HG03280 (cell line): ENCODE measurements around the gene FGD2.
"Not testable (repeated sequence)": the region's sequence is repeated elsewhere in the genome, so short reads cannot be mapped to it uniquely, and the experiment has no call there.

Experiments
- ATAC-seq: cut with Tn5 transposase; IDR thresholded peaks from one replicate; pipeline ENCODE4 v1.9.1; 2021; ENCODE audit warnings: mild to moderate bottlenecking, moderate library complexity; ENCODE audit not compliant: unreplicated experiment

Gene FGD2

DNA sequence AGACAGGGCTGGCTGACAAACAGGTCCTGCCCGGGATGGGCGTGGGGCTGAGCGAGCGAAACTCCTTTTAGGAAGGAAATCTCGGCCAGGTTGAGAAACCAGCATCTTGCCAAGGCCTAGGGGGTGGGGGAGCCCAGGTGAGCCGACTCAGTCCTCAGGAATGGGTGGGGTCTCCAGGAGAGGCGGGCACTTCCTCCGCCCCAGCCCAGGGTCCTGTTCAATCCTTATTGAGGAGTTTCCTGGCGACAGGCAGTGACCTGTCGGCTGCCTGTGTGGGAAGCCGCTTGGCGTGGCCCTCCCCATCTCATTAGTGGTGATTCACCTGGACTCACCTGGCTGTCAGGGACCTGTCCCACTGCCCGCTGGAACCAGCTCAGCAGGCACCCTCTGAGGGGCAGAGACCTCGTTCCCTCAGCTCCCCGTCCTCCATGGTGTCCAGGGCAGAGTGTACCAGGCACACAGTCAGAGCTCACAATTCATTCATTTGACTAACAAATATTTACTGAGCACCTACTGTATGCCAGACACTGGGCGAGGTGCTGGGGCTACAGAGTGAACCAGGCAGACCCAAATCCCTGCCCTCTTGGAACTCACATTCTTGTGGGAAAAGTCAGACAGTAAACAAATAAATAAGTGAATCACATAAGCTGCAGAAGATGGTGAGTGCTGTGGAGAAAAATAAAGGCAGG, 51.1 kb downstream of the FGD2 start:
- no peak for ATAC-seq

DNA sequence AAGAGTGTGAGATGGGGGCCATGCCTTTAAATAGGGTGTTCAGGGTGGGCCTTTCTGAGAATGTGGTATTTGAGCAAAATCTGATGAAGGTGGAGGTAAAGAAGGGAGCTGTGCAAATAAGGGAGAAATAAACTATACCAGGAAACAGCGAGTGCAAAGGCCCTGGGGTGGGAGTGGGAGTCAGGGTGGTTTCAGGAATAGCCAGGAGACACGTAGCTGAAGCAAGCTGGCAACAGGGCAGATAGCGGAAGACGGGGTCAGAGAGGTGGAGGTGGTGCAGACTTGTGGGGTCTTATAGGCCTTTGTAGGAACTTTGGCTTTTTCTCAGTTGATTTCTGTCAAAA, 51.6 kb downstream of the FGD2 start:
- ATAC-seq: no peak

DNA sequence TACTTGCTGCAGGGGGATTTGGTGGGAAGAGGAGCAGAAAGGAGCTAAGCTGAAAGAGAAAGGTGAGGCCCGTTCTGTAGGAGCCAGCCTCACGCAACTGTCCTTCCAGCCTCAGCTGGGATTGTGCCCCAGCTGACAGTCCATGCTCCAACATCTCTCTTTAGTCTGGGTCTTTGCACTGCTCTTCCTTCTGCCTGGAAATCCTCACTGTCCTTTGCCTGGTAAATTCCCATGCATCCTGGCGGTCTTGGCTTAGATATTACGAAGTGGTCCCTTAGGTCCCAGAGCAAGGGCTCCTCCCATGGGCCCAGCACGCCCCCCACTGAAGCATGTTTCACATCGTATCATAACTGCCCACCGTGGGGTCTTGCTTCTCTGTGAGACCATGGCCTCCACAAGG, 52.2 kb downstream of the FGD2 start:
- no peak for ATAC-seq

DNA sequence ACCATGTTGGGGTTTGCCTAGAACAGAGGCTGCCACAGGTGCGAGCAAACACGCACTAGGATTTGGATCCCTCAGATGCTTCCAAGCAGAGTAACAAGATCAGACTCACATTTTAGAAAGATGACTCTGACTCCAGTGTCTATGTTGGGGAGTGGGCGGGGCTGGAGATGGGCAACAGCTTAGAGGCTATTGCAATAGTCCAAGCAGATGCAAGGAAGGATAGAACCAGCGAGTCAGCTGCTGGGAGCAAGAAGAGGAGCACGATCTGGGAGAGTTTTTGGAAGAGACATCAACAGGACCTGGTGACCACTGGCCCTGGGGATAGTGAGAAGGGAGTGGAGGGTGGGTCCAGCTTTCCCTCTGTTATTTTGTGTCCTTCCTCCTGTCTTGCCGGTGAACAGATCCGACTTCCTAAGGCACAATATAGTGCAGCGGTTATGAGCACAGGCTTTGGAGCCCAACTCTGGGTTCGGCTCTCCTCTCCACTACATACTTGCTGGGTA, 52.7 kb downstream of the FGD2 start:
- ATAC-seq: no peak

DNA sequence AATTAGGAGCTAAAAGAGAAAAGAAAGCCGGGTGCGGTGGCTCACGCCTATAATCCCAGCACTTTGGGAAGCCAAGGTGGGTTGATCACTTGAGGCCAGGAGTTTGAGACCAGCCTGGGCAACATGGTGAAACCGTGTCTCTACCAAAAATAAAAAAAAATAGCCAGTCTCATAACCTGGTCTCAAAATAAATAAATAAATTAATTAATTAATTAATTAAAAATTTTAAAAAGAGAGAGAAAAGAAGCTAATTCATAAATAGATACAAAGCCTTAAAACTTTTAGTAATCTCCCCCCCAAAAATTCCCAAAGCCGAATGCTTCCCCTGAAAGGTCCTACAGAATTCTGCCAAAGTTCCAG, 53.5 kb downstream of the FGD2 start:
- ATAC-seq: not testable (repeated sequence)

DNA sequence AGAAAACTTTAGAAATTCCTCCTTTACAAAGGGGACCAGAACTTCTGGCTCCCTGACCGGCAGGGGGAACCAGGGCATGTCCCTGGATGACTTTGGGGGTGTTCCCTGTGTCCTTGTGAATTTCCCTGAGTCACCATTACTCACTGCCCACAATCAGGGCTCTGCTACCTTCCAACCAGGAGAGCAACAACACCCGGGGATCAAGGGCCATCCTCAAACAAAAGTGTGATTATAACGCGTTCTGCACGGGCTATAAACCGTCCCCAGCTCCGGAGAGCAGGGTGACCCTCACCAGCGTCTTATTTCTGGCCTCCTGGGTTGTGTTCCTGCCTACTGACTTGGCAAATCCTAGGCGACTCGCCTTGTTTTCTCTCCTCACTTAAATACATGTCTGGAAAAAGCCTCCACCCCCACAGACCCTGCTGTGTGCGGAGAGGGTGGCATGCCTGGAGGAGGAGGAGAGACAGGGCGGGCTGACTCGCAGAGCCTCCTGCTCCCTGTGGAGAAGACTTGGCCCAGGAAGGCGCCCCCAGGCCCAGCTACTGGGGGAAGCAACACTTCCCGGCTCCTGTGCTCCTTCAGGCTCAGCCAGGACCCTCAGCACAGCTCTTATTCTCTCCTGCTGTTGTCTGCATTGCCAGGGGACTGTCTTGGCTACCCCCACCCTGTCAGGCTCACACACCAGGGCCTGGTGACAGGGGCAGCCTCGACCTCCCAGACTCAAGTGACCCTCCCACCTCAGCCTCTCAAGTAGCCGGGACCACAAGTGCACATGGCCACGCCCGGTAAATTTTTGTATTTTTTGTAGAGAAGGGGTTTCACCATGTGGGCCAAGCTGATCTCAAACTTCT, 54.1 kb downstream of the FGD2 start:
- no peak for ATAC-seq

DNA sequence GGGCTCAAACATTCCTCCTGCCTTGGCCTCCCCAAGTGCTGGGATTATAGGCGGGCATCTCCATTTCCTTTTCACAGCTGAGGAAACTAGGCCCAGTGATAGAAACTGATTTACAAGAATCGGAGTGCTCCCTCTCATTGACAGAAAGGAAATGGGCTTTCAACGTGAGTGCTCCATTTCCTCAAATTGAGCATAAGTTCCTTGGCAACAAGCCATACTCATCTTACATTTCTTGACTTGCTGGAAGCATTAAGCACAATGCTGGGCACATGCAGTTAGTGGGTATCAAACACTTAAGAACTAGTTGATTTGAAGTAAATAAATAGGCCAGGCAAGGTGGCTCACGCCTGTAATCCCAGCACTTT, 54.7 kb downstream of the FGD2 start:
- ATAC-seq: no peak

DNA sequence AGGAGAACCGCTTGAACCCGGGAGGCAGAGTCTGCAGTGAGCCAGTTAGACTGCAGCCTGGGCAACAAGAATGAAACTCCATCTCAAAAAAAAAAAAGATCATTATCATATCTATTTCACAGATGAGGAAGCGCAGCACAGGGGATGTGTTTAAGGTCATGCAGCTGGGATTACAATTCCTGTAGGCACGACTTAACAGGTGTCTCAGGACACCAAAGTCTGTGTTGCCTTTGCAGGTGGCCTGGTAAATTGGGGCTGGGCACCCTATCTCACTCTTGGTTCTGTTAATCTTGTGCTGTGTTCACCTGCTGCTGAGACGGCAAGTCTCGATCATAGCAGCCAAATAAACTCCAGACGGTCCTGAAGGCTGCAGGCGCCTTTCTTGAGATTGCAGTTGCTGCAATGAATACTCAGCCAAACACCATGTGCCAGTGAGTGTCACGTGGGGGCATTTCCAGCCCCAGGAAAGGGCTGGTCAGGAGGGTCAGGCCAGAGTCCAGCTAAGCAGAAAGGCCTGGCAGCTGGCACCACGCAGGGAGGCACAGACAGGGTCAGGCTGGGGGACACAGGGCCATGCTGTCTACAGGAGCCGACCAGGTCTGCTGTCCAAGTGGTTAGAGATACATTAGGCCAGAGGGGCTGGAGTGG, 55.8 kb downstream of the FGD2 start:
- ATAC-seq: no peak

DNA sequence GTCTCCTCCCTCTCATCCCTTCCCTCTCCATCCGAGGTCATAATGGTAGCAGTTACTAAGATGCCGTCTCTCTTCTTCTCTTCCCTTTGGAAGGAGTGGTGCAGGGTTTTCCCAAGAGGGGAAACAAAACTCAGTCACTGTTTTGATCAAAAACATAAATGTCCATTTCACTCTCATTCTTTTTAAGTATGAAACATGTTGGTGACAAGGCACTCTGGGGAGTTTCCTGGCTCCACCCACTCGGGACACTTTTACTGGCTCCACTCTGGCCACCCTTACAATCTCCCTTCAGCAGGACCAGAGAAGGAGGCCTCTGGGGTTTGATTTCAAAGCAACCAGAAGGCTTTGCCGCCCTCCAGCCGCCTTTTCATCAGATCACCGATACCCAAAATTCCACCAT, 57.0 kb downstream of the FGD2 start:
- ATAC-seq: no peak

DNA sequence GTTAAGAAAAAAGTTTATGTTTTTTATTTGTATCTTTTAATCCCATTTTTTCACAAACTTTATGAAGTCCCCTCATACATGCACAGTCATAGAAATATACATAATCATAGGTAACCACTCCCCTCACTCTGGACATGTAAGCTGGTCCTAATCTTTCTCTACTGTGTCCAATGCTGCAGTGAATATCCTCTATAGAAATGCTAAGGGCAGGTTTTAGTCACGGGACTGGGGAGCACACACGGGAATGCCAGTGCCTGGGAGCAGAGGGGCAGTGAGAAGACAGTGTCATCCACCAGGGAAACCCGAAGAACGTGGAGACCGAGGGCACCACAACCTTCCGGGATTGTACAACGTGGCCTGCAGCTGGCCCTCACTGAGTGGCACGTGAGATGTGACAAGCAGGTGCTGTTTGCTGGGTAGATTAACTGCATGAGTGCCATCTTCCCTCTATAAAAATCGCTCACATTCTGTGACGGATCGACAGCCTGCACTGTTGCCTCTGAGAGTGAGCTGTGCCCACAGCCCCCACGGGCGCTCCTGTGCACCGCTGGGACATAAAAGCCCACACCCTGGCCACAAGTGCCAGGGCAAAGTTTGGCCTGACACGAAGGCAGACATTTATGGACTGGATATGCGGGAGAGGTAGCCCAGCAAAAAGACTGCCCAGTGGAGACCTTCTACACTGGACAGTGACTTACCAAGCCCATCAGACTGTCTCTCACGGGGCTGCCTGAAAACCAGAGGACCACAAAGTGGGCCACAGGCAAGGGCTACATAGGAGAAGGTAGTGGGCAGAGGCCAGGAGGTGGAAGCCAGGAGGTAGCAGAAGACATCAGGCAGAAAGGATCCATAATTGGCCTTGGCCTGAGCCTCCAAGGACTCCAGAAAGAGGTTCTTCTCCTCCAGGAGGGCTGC, 63.2 kb downstream of the FGD2 start:
- ATAC-seq: no peak

DNA sequence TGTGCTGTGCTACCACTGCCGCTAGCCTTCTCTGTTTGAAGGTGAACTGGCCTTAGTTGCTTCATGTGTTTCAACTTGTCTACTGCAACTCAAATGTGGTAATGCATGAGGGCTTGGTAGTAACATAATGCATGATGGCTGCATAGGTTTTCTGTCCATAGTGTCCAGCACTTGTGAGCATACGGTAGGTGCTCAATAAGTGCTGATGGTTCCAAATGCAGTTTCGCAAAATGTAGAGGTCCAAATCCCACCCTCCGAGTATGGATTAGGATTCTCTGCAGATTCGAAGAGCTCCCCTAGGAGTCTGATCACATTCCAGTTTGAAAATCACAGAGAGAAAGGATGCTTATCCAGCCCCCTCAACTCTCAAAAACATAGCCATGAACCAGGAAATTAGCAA, 64.2 kb downstream of the FGD2 start:
- ATAC-seq: no peak

DNA sequence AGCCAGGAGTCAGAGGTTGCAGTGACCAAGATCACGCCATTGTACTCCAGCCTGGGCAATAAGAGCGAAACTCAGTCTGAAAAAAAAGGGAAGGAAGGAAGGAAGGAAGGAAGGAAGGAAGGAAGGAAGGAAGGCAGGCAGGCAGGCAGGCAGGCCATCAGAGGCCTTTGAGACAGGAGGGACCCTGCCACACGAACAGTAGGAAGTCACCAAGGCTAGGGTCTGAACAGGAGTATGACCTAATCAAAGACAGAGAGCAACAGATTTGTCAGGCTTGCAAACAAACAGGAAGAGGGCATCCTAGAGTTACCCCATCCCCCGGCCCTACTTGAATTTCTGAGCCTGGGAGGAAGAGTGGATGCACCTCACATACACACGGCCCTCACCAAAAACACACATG, 67.1 kb downstream of the FGD2 start:
- ATAC-seq: no peak

DNA sequence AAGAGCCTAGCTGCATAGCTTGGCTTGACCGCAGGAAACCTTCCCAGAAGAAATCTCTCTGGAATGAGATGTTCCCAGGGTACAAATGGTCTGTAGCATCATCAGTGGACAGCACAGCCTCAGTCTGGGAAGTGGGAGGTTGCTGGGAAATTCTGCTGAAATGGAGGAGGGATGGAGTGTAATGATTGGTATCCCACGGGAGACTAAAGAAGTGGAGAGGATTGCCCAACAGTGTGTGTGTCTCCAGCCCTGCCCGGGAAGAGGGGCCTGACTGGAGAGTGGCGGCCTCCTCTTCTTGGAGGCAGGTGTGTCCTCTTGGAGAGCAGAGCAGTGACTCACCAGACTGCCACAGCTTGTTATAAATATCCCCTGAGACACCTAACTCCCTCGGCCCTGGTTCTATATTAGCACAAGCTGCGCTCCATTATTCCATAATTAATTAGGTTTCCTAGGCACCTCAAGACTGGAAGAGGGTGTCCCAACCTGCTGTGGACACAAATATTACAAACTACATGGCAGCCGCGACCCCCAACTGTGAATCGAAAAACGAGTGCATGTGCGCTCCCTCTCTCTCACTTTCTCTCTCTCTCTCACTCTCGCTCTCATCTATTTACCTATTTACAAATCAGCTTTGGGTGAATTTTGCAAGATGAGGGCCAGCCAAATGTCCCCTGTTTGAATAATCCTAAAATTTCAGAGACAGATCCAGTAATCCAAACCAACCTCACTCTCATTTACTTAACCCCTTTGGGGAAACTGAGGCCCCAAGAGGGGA, 68.8 kb downstream of the FGD2 start:
- ATAC-seq: no peak

DNA sequence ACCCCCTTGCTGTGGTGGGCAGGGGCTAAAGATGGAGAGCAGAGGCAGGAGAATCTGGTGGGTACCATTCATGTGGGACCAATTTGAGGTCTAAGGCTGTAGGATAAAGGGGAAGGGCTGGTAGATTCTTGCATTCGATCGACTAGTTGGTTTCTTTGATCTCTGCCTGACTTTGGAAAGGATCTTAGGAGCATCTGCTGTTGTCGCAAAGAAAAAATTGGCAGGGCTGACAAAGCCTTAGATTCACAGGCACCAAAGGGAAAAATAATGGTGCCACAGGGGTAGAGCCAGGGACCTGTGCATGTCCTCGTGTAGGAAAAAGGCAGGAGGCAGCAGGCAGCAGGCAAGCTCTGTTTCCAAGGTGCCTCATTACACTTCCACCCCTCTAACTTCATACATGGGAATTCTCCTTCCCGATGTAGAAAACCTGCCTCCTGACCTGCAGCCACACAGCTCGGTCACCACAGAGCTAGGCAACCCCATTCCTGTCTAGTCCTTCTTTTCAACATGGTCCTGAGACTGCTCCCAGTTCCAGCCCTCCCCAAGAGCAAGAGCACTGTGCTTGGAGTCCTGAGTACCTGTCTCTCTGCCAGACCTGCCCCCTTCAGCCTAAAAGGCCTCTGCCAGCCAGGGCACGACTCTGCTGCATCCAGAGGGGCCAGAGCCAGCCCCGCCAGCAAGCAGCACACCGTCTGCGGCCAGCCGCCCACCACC, 71.9 kb downstream of the FGD2 start:
- ATAC-seq: no peak

DNA sequence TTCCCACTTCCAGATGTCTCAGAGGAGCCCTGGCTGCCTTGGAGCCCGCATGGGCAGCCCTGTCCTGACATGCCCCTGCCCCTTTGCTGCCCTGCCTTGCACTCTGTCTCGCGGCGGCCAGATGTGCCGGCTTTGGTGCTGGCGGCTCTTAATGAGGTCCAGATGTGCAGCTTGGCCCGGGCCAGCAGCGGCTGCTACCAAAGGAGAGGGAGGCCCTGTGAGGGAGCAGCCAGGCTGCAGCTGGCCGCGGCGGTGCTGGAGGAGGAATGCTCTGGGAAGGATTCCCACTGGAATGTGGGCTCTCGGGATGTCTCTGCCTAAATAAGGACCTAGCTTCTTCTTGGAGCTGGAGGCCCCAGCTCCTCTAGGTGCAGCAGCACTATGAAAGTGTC, 72.4 kb downstream of the FGD2 start:
- ATAC-seq: no peak
